A549 (cell line): ENCODE results near the gene DLG2. TPM values are rescaled to one million over a fixed set of nuclear protein-coding genes. Genes with fewer than 3 reads are reported as not detected.

Experiments used
- ATAC-seq, 2 experiments: fragments of 200-7000 bp in 1 of 2; fragments of >200 bp in 1 of 2; cut with Nextera tagmentation in 1 of 2; cut with Tn5 transposase in 1 of 2; 3 replicates each; pipeline versions ENCODE4 v1.8.0 to v1.9.1; 2018 to 2020; ENCODE audit warnings: mild to moderate bottlenecking in 1 of 2, moderate library complexity in 1 of 2
- CTCF ChIA-PET: fragments of 300-600 bp; sonication (Branson Sonifier 250); formaldehyde crosslinking; extraction: SDS; loops from one replicate; lab custom pipeline; 2021; ENCODE audit warnings: antibody characterized with exemption, inconsistent platforms; lab: Yijun Ruan, JAX
- POLR2A ChIA-PET: fragments of 350-600 bp; formaldehyde crosslinking; extraction: SDS; loops from one replicate; lab custom pipeline; 2021; ENCODE audit warnings: antibody characterized with exemption, inconsistent platforms; lab: Yijun Ruan, JAX
- DNase-seq, 2 experiments: peaks; one replicate each; pipeline versions ENCODE4 v3.0.0 to v3.0.0-alpha.2; 2011 to 2016; ENCODE audit warnings: low read depth in 1 of 2, low spot score in 1 of 2
- FAIRE-seq: peaks from 2 replicates; lab custom pipeline; 2011; peaks lifted over from hg19 to GRCh38; lab: Jason Lieb, UNC
- H3K27ac ChIP-seq, 2 experiments: fragments of >200 bp; sonication (Bioruptor Twin); formaldehyde crosslinking; 3 replicates each; pipeline ENCODE4 v1.5.1; 2016 to 2017
- H3K4me1 ChIP-seq: fragments of >200 bp; sonication (Bioruptor Twin); formaldehyde crosslinking; 3 replicates; pipeline ENCODE4 v1.6.1; 2016
- H3K4me2 ChIP-seq: fragments of >200 bp; sonication (Bioruptor Twin); formaldehyde crosslinking; 3 replicates; pipeline ENCODE4 v1.6.1; 2016
- H3K4me3 ChIP-seq: fragments of >200 bp; sonication (Bioruptor Twin); formaldehyde crosslinking; 3 replicates; pipeline ENCODE4 v1.5.1; 2016
- H3K9me3 ChIP-seq: fragments of >200 bp; sonication (Bioruptor Twin); formaldehyde crosslinking; 3 replicates; pipeline ENCODE4 v1.6.1; 2016
- BHLHE40 ChIP-seq: IDR thresholded peaks from 2 replicates; pipeline ENCODE4 v1.6.1; 2012; ENCODE audit warnings: low read depth, low read length, inconsistent platforms
- CBX2 ChIP-seq: fragments of 200-600 bp; sonication (generic); IDR thresholded peaks from 2 replicates; pipeline ENCODE4 v1.6.1; 2016; ENCODE audit warnings: low read depth, mild to moderate bottlenecking, borderline replicate concordance
- CEBPB ChIP-seq, 2 experiments: fragments of >200 bp in 1 of 2; sonication (Bioruptor Twin) in 1 of 2; formaldehyde crosslinking in 1 of 2; IDR thresholded peaks; 2 replicates each; pipeline ENCODE4 v1.6.1; 2012 to 2016
- EHF ChIP-seq: fragments of 250-450 bp; sonication (Bioruptor Pico); IDR thresholded peaks from 2 replicates; pipeline ENCODE4 v1.5.0; 2020; ENCODE audit warnings: mild to moderate bottlenecking
- EP300 ChIP-seq, 2 experiments: fragments of >200 bp; sonication (Bioruptor Twin); formaldehyde crosslinking; IDR thresholded peaks; 2 replicates in 1 of 2; 3 replicates in 1 of 2; pipeline ENCODE4 v1.6.1; 2016 to 2017
- FOXS1 ChIP-seq: fragments of 250-450 bp; sonication (Bioruptor Pico); IDR thresholded peaks from 2 replicates; pipeline ENCODE4 v1.5.0; 2020; ENCODE audit warnings: mild to moderate bottlenecking, moderate library complexity
- GATA3 ChIP-seq: IDR thresholded peaks from 2 replicates; pipeline ENCODE4 v1.6.1; 2012; ENCODE audit warnings: borderline replicate concordance
- HEYL ChIP-seq: fragments of 250-450 bp; sonication (Bioruptor Pico); IDR thresholded peaks from 2 replicates; pipeline ENCODE4 v1.8.0; 2021; ENCODE audit warnings: mild to moderate bottlenecking, moderate library complexity
- HOXB13 ChIP-seq: fragments of 250-450 bp; sonication (Bioruptor Pico); IDR thresholded peaks from 2 replicates; pipeline ENCODE4 v1.5.0; 2020; ENCODE audit warnings: low read depth, mild to moderate bottlenecking, moderate library complexity
- JUN ChIP-seq, 2 experiments: fragments of >200 bp; sonication (Bioruptor Twin); formaldehyde crosslinking; IDR thresholded peaks; 2 replicates in 1 of 2; 3 replicates in 1 of 2; pipeline ENCODE4 v1.6.1; 2016 to 2017
- KDM5A ChIP-seq: fragments of 200-600 bp; sonication (generic); IDR thresholded peaks from 2 replicates; pipeline ENCODE4 v1.6.1; 2016; ENCODE audit warnings: antibody characterized with exemption, mild to moderate bottlenecking
- MAZ ChIP-seq: fragments of 150-350 bp; IDR thresholded peaks from 2 replicates; pipeline ENCODE4 v1.6.1; 2014; ENCODE audit warnings: antibody characterized with exemption, low read depth, low read length, borderline replicate concordance
- NPAS2 ChIP-seq: fragments of 250-450 bp; sonication (Bioruptor Pico); IDR thresholded peaks from 2 replicates; pipeline ENCODE4 v1.8.0; 2022; ENCODE audit warnings: mild to moderate bottlenecking, moderate library complexity, borderline replicate concordance
- PHF8 ChIP-seq: fragments of 200-600 bp; sonication (generic); IDR thresholded peaks from 2 replicates; pipeline ENCODE4 v1.6.1; 2016; ENCODE audit warnings: low read depth, mild to moderate bottlenecking, antibody characterized with exemption, moderate library complexity, borderline replicate concordance
- RAD21 ChIP-seq, 2 experiments: fragments of >200 bp in 1 of 2; sonication (Bioruptor Twin) in 1 of 2; formaldehyde crosslinking in 1 of 2; IDR thresholded peaks in 1 of 2; conservative IDR thresholded peaks in 1 of 2; 2 replicates in 1 of 2; 3 replicates in 1 of 2; pipeline ENCODE4 v1.6.1; 2012 to 2018; ENCODE audit warnings: inconsistent platforms in 1 of 2
- SREBF2 ChIP-seq: fragments of 450-650 bp; IDR thresholded peaks from 2 replicates; pipeline ENCODE4 v1.6.1; 2014; ENCODE audit warnings: mild to moderate bottlenecking, moderate library complexity
- TP53 ChIP-seq: fragments of 250-450 bp; sonication (Bioruptor Pico); IDR thresholded peaks from 2 replicates; pipeline ENCODE4 v1.5.0; 2021; ENCODE audit warnings: mild to moderate bottlenecking, moderate library complexity
- ZC3H11A ChIP-seq: fragments of 450-650 bp; IDR thresholded peaks from 2 replicates; pipeline ENCODE4 v1.6.1; 2014; ENCODE audit warnings: antibody characterized with exemption, mild to moderate bottlenecking
- ZNF302 ChIP-seq: fragments of 250-450 bp; sonication (Bioruptor Pico); IDR thresholded peaks from 2 replicates; pipeline ENCODE4 v1.9.0; 2021; ENCODE audit warnings: inconsistent platforms, mild to moderate bottlenecking, moderate library complexity
- WGBS: methylation state at CpG from one replicate; pipeline ENCODE4 v1.1.6; 2017; ENCODE audit errors: missing lambda C conversion rate; 5-methylcytosine and 5-hydroxymethylcytosine counted together
- polyA plus RNA-seq, 4 experiments: library from polyadenylated mRNA; depleted of rRNA in 3 of 4; stranded (reverse); fragments of >200 nt; fragmentation: RNase III in 1 of 4; extraction: RNeasy Plus Mini Kit Qiagen cat#74134 plus additional on column Dnase treatment in 1 of 4; gene quantifications; 2 replicates in 3 of 4; 3 replicates in 1 of 4; pipeline ENCODE4 v1.2.3, GENCODE V29; 2011 to 2017
- TF ChIP-seq, protein P1 (sequence below): fragments of 250-450 bp; sonication (Bioruptor Pico); IDR thresholded peaks from 2 replicates; pipeline ENCODE4 v1.5.0; 2021; ENCODE audit warnings: mild to moderate bottlenecking, moderate library complexity, borderline replicate concordance
- TF ChIP-seq, protein P2 (sequence below): IDR thresholded peaks from 2 replicates; pipeline ENCODE4 v1.6.1; 2012
- TF ChIP-seq, protein P3 (sequence below): fragments of >200 bp; sonication (Bioruptor Twin); formaldehyde crosslinking; IDR thresholded peaks from 3 replicates; pipeline ENCODE4 v1.6.1; 2016
- TF ChIP-seq, protein P4 (sequence below): IDR thresholded peaks from 2 replicates; pipeline ENCODE4 v1.6.1; 2012
- TF ChIP-seq, protein P5 (sequence below): fragments of >200 bp; sonication (Bioruptor Twin); formaldehyde crosslinking; IDR thresholded peaks from 2 replicates; pipeline ENCODE4 v1.6.1; 2016
- TF ChIP-seq, protein P6 (sequence below): fragments of 150-350 bp; IDR thresholded peaks from 2 replicates; pipeline ENCODE4 v1.6.1; 2014; ENCODE audit warnings: low read depth, mild to moderate bottlenecking, low read length
- TF ChIP-seq, protein P7 (sequence below): fragments of 250-450 bp; sonication (Bioruptor Pico); IDR thresholded peaks from 2 replicates; pipeline ENCODE4 v1.5.0; 2020; ENCODE audit warnings: low read depth, mild to moderate bottlenecking, moderate library complexity

Gene DLG2
- polyA plus RNA-seq, 2 of the 4 experiments (the other 2 are of a cell fraction): 0.26 to 0.79 TPM

DNA sequence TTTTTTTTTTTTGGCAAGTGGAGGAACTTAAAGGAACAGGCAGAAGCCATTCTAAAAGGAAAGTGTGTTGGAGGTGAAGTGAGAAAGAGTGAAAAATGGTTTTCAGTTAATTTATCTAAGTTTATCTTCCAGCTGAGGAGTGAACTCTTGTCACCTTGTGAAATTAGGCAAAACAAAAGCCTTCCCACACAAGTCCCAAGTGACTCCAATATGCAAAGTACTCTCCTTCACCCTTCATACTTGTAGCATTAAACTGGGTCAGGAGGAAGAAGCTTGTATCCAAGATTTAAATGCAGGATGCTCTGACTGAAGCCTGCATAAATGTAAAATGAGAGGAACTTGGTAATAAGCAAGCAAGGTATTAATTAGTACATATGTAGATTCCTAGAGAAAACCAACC, 796.8 kb downstream of the DLG2 start:
- H3K4me1 ChIP-seq: no peaks in the 10 kb centered on the region
- H3K4me2 ChIP-seq: no peak overlapping the region
- TF ChIP-seq, protein P1, sequence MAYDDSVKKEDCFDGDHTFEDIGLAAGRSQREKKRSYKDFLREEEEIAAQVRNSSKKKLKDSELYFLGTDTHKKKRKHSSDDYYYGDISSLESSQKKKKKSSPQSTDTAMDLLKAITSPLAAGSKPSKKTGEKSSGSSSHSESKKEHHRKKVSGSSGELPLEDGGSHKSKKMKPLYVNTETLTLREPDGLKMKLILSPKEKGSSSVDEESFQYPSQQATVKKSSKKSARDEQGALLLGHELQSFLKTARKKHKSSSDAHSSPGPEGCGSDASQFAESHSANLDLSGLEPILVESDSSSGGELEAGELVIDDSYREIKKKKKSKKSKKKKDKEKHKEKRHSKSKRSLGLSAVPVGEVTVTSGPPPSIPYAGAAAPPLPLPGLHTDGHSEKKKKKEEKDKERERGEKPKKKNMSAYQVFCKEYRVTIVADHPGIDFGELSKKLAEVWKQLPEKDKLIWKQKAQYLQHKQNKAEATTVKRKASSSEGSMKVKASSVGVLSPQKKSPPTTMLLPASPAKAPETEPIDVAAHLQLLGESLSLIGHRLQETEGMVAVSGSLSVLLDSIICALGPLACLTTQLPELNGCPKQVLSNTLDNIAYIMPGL: no peak
- TF ChIP-seq FOXS1 (CRISPR knock-in tag): no peak
- TF ChIP-seq EP300 (IDR thresholded peaks at IDR 0.05): no peak
- no peak for TF ChIP-seq NPAS2
- no peak for TF ChIP-seq GATA3
- no peak for TF ChIP-seq ZNF302 (CRISPR knock-in tag)
- TF ChIP-seq KDM5A: no peak
- no peak for TF ChIP-seq PHF8
- TF ChIP-seq ZC3H11A: no peak
- TF ChIP-seq HOXB13 (CRISPR knock-in tag): no peak
- TF ChIP-seq TP53 (CRISPR knock-in tag): no peak
- no peak for TF ChIP-seq JUN (IDR thresholded peaks at IDR 0.05)
- ATAC-seq (no peak), DNase-seq (no peak), FAIRE-seq (peak; percentile 23)
- H3K27ac ChIP-seq: no peak overlapping the region
- no peak overlapping the region for H3K4me3 ChIP-seq
- ChIA-PET POLR2A (no interaction called here), CTCF (interaction anchor here (0.6 kb wide), 1 partner anchor 55 kb away, joined by 3 read pairs; no protein-coding TSS in a partner anchor)
- no peaks in the 10 kb centered on the region for H3K9me3 ChIP-seq

DNA sequence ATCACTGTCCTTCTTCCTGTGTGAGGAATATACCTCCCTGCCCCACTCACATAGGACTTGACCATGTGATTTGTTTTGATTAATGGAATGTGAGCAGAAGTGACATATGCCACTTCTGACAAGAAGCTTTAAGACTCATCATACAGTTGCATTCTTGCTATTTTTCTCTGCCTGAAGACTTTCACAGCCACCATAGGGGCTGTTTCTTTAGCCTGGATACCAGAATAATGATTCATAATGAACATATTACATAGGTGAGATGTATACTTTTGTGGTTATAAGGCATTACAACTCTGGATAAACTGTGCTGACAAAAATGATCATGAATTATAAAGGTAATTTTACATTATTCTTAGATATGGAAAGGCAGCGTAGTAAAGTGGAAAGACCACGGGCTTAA, 798.0 kb downstream of the DLG2 start:
- FAIRE-seq (no peak), ATAC-seq (no peak), DNase-seq (no peak)
- ChIA-PET POLR2A (no interaction called here), CTCF (no interaction called here)
- TF ChIP-seq, protein P2, sequence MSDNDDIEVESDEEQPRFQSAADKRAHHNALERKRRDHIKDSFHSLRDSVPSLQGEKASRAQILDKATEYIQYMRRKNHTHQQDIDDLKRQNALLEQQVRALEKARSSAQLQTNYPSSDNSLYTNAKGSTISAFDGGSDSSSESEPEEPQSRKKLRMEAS: no peak
- TF ChIP-seq KDM5A (no peak), RAD21 (conservative IDR thresholded peaks at IDR 0.05 in 1 of 2, IDR thresholded peaks at IDR 0.05 in 1 of 2) (no peak), EHF (no peak), BHLHE40 (no peak), SREBF2 (no peak), HEYL (CRISPR knock-in tag) (no peak), NPAS2 (no peak), JUN (IDR thresholded peaks at IDR 0.05) (no peak), MAZ (no peak), CEBPB (IDR thresholded peaks at IDR 0.05) (no peak), CBX2 (no peak)
- TF ChIP-seq, protein P3, sequence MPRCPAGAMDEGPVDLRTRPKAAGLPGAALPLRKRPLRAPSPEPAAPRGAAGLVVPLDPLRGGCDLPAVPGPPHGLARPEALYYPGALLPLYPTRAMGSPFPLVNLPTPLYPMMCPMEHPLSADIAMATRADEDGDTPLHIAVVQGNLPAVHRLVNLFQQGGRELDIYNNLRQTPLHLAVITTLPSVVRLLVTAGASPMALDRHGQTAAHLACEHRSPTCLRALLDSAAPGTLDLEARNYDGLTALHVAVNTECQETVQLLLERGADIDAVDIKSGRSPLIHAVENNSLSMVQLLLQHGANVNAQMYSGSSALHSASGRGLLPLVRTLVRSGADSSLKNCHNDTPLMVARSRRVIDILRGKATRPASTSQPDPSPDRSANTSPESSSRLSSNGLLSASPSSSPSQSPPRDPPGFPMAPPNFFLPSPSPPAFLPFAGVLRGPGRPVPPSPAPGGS: no peak
- TF ChIP-seq, protein P4, sequence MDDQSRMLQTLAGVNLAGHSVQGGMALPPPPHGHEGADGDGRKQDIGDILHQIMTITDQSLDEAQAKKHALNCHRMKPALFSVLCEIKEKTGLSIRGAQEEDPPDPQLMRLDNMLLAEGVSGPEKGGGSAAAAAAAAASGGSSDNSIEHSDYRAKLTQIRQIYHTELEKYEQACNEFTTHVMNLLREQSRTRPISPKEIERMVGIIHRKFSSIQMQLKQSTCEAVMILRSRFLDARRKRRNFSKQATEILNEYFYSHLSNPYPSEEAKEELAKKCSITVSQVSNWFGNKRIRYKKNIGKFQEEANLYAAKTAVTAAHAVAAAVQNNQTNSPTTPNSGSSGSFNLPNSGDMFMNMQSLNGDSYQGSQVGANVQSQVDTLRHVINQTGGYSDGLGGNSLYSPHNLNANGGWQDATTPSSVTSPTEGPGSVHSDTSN: no peak
- TF ChIP-seq, protein P1: no peak
- TF ChIP-seq, protein P5, sequence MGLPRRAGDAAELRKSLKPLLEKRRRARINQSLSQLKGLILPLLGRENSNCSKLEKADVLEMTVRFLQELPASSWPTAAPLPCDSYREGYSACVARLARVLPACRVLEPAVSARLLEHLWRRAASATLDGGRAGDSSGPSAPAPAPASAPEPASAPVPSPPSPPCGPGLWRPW: no peak
- TF ChIP-seq, protein P6, sequence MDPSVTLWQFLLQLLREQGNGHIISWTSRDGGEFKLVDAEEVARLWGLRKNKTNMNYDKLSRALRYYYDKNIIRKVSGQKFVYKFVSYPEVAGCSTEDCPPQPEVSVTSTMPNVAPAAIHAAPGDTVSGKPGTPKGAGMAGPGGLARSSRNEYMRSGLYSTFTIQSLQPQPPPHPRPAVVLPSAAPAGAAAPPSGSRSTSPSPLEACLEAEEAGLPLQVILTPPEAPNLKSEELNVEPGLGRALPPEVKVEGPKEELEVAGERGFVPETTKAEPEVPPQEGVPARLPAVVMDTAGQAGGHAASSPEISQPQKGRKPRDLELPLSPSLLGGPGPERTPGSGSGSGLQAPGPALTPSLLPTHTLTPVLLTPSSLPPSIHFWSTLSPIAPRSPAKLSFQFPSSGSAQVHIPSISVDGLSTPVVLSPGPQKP: no peak
- TF ChIP-seq, protein P7, sequence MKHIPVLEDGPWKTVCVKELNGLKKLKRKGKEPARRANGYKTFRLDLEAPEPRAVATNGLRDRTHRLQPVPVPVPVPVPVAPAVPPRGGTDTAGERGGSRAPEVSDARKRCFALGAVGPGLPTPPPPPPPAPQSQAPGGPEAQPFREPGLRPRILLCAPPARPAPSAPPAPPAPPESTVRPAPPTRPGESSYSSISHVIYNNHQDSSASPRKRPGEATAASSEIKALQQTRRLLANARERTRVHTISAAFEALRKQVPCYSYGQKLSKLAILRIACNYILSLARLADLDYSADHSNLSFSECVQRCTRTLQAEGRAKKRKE (CRISPR knock-in tag): no peak
- no peak overlapping the region for H3K27ac ChIP-seq
- 7% methylated on average over 2 of the region's 2 CpGs for WGBS
- H3K4me1 ChIP-seq: no peaks in the 10 kb centered on the region
- no peak overlapping the region for H3K4me2 ChIP-seq
- H3K4me3 ChIP-seq: no peak overlapping the region
- H3K9me3 ChIP-seq: no peaks in the 10 kb centered on the region
